Esophagus muscularis mucosa (tissue), 4 donors: ENCODE results near the gene EGLN3.

Experiments
- CTCF ChIP-seq, 3 experiments: fragments of 200-600 bp in 2 of 3; fragments of 450-650 bp in 1 of 3; sonication (generic) in 2 of 3; IDR thresholded peaks; one replicate each; pipeline ENCODE4 v1.5.1; 2017 to 2019; ENCODE audit warnings: antibody characterized with exemption in 3 of 3, mild to moderate bottlenecking in 2 of 3, moderate library complexity in 1 of 3
- EP300 ChIP-seq: sonication (generic); formaldehyde crosslinking; IDR thresholded peaks from one replicate; pipeline ENCODE4 v1.6.1; 2017; ENCODE audit warnings: antibody characterized with exemption
- POLR2AphosphoS5 ChIP-seq, 2 donors: sonication (generic); formaldehyde crosslinking; IDR thresholded peaks; one replicate each; pipeline ENCODE4 v1.6.1; 2017; ENCODE audit warnings: antibody characterized with exemption in 2 of 2

GRCh38 chr14:33990790-33991189 is 39.9 kb upstream of the EGLN3 start:
- TF ChIP-seq POLR2AphosphoS5 (IDR thresholded peaks at IDR 0.05) (no peak), CTCF (IDR thresholded peaks at IDR 0.05) (no peak), EP300 (no peak)
